ENCODE data around the gene VSTM4.

The VSTM4 gene

GRCh38 chr10:49091450-49092210 is 23.7 kb downstream of the VSTM4 start:
- DNase-seq (ENCODE audit: low read depth) = no peak

- DNase-seq (ENCODE audit: low read depth) = no peak
These were observed 24.5 kb downstream of the VSTM4 start for GRCh38 chr10:49090696-49091380.

GRCh38 chr10:49090189-49090575 is 25.1 kb downstream of the VSTM4 start:
- no peak for DNase-seq (ENCODE audit: low read depth)

GRCh38 chr10:49089557-49090188 is 25.6 kb downstream of the VSTM4 start:
- no peak for DNase-seq (ENCODE audit: low read depth)

GRCh38 chr10:49089152-49089551 is 26.2 kb downstream of the VSTM4 start:
- DNase-seq (ENCODE audit: low read depth) = no peak

GRCh38 chr10:49086889-49087288 is 28.4 kb downstream of the VSTM4 start:
- DNase-seq (ENCODE audit: low read depth) = no peak

GRCh38 chr10:49083261-49083660 is 32.1 kb downstream of the VSTM4 start:
- DNase-seq (ENCODE audit: low read depth) = no peak

GRCh38 chr10:49082766-49083165 is 32.6 kb downstream of the VSTM4 start:
- no peak for DNase-seq (ENCODE audit: low read depth)

- no peak for DNase-seq (ENCODE audit: low read depth)
These were observed 33.6 kb downstream of the VSTM4 start for GRCh38 chr10:49081547-49082275.

- DNase-seq (ENCODE audit: low read depth) = no peak
These were observed 34.4 kb downstream of the VSTM4 start for GRCh38 chr10:49080965-49081364.

- no peak for DNase-seq (ENCODE audit: low read depth)
These were observed 35.3 kb downstream of the VSTM4 start for GRCh38 chr10:49080071-49080470.

- no peak for DNase-seq (ENCODE audit: low read depth)
These were observed 35.8 kb downstream of the VSTM4 start for GRCh38 chr10:49079499-49079898.

GRCh38 chr10:49079072-49079471 is 36.2 kb downstream of the VSTM4 start:
- DNase-seq (ENCODE audit: low read depth) = no peak

- DNase-seq (ENCODE audit: low read depth) = no peak
These were observed 36.9 kb downstream of the VSTM4 start for GRCh38 chr10:49078433-49078832.

- DNase-seq (ENCODE audit: low read depth) = no peak
These were observed 38.4 kb downstream of the VSTM4 start for GRCh38 chr10:49076741-49077521.

- no peak for DNase-seq (ENCODE audit: low read depth)
These were observed 39.0 kb downstream of the VSTM4 start for GRCh38 chr10:49076319-49076718.

- no peak for DNase-seq (ENCODE audit: low read depth)
These were observed 39.6 kb downstream of the VSTM4 start for GRCh38 chr10:49075743-49076142.

- DNase-seq (ENCODE audit: low read depth) = no peak
These were observed 40.3 kb downstream of the VSTM4 start for GRCh38 chr10:49074836-49075682.

GRCh38 chr10:49072166-49072885 is 43.0 kb downstream of the VSTM4 start:
- DNase-seq (ENCODE audit: low read depth) = no peak

- no peak for DNase-seq (ENCODE audit: low read depth)
These were observed 44.1 kb downstream of the VSTM4 start for GRCh38 chr10:49071160-49071761.
